ENCODE measurements around the gene SORCS1. TPM values are rescaled to one million over a fixed set of nuclear protein-coding genes. Genes with fewer than 3 reads are reported as not detected.

SORCS1 gene
- total and polyA plus RNA-seq, 2 of the 8 experiments (the other 6 are each of a cell fraction or from before 2014, with no cell fraction given) = 4.1 to 4.6 TPM

- no peaks in the 10 kb centered on the region for H3K79me2 ChIP-seq (ENCODE audit: control insufficient read depth in 1 of 2, insufficient read depth in 2 of 2, low read length in 2 of 2)
- H3K9me3 ChIP-seq (ENCODE audit: insufficient read depth in 2 of 2, low read depth in 1 of 2, low read length in 1 of 2) = no peaks in the 10 kb centered on the region
- no peak for DNase-seq (ENCODE audit: low read depth in 1 of 2, low spot score in 2 of 2)
- H2BK12ac ChIP-seq (ENCODE audit: low read depth, low read length) = no peak overlapping the region
- H3K56ac ChIP-seq (replicated peaks; ENCODE audit: insufficient read length, low read depth, low read length) = no peak overlapping the region
- H4K5ac ChIP-seq (ENCODE audit: insufficient read length, low read depth, low read length) = no peak overlapping the region
- ChIA-PET CTCF (ENCODE audit: partially characterized antibody) (interaction anchor here (0.8 to 1.7 kb wide), 4 partner anchors 8 to 267 kb away, joined by 3 to 5 read pairs (median 4); no protein-coding TSS in a partner anchor), POLR2A (ENCODE audit: partially characterized antibody) (no interaction called here)
- H2AFZ ChIP-seq (ENCODE audit: low read length) = no peak overlapping the region
- H3K79me1 ChIP-seq (ENCODE audit: low read depth, low read length) = no peaks in the 10 kb centered on the region
- no peak for FAIRE-seq
- H3K4me1 ChIP-seq (replicated peaks in 1 of 4; ENCODE audit: control insufficient read depth in 3 of 4, insufficient read depth in 4 of 4, low read length in 3 of 4) = peaks cover 0 to 3% (median 0%) of the 10 kb centered on the region in 4 experiments; a peak in 1 of 7 replicates
- WGBS, 2 experiments (ENCODE audit: extremely low coverage in 1 of 2, insufficient coverage in 1 of 2, insufficient read length in 1 of 2, insufficient replicate concordance in 2 of 2, low coverage in 1 of 2, low lambda C conversion rate in 2 of 2, missing lambda C conversion rate in 1 of 2) = 89% methylated on average over 10 of the region's 10 CpGs; no CpG with 5 or more reads in 1 of the 2 experiments
- H3K36me3 ChIP-seq (ENCODE audit: control insufficient read depth in 2 of 4, insufficient read depth in 4 of 4, low read length in 3 of 4) = no peaks in the 10 kb centered on the region
- no peak overlapping the region for H4K91ac ChIP-seq (replicated peaks; ENCODE audit: insufficient read length, low read length)
- H2BK15ac ChIP-seq (ENCODE audit: low read length) = no peak overlapping the region
- no peak overlapping the region for H2AK5ac ChIP-seq (ENCODE audit: low read depth, low read length)
- no peaks in the 10 kb centered on the region for H4K20me1 ChIP-seq (replicated peaks in 1 of 2; ENCODE audit: control insufficient read depth in 1 of 2, insufficient read depth in 2 of 2, low read length in 2 of 2)
- no peak for TF ChIP-seq MAFK (IDR thresholded peaks at IDR 0.05; ENCODE audit: low read depth, low read length)
- TF ChIP-seq KDM1A (IDR thresholded peaks at IDR 0.05; ENCODE audit: borderline replicate concordance, low read length) = no peak
- TF ChIP-seq GTF2F1 (IDR thresholded peaks at IDR 0.05; ENCODE audit: borderline replicate concordance, low read depth, low read length) = no peak
- no peak for TF ChIP-seq CHD1 (IDR thresholded peaks at IDR 0.05; ENCODE audit: low read depth, low read length)
- no peak for TF ChIP-seq CBX8 (IDR thresholded peaks at IDR 0.05; ENCODE audit: borderline replicate concordance, low read depth, low read length)
- no peak overlapping the region for H2BK5ac ChIP-seq (ENCODE audit: low read depth, low read length)
- H3K23ac ChIP-seq (ENCODE audit: insufficient read length) = no peak overlapping the region
- no peak overlapping the region for H3K9ac ChIP-seq (replicated peaks in 1 of 4; ENCODE audit: extremely low read depth in 1 of 4, low read depth in 3 of 4, low read length in 3 of 4)
- H3K27ac ChIP-seq (ENCODE audit: low read depth, low read length) = no peak overlapping the region
- no peak overlapping the region for H4K8ac ChIP-seq (ENCODE audit: extremely low read depth, insufficient read depth, low read length)
- no peak overlapping the region for H2BK120ac ChIP-seq (replicated peaks; ENCODE audit: low read depth, low read length)
- H3K18ac ChIP-seq (ENCODE audit: extremely low read depth, low read length) = no peak overlapping the region
- H3K23me2 ChIP-seq (ENCODE audit: low read depth, low read length) = no peaks in the 10 kb centered on the region
- no peak overlapping the region for H3K4ac ChIP-seq (replicated peaks; ENCODE audit: insufficient read length, low read depth, low read length)
- H3K4me3 ChIP-seq (ENCODE audit: extremely low read depth in 1 of 4, insufficient read depth in 2 of 4, low read depth in 3 of 4, low read length in 4 of 4) = no peak overlapping the region
- H3K27me3 ChIP-seq (replicated peaks in 1 of 4; ENCODE audit: control insufficient read depth in 3 of 4, extremely low read depth in 1 of 4, insufficient read depth in 3 of 4, low read length in 3 of 4) = no peaks in the 10 kb centered on the region
- no peak overlapping the region for H2BK20ac ChIP-seq (ENCODE audit: low read length)
- H3K14ac ChIP-seq (ENCODE audit: insufficient read length) = no peak overlapping the region
- H3K4me2 ChIP-seq (ENCODE audit: insufficient read depth in 1 of 2, low read depth in 2 of 2, low read length in 2 of 2) = no peak overlapping the region
Observed at GRCh38 chr10:106825576-106826364, 338.7 kb downstream of the SORCS1 start.
